ENCODE measurements around the gene HS1BP3.

HS1BP3 gene

GRCh38 chr2:20567926-20568179 lies 83.0 kb downstream of the HS1BP3 start:
- no peak for DNase-seq
